SH-SY5Y (cell line): ENCODE measurements around the gene GPR149.

Source experiments
- GATA2 ChIP-seq: IDR thresholded peaks from 2 replicates; pipeline ENCODE4 v1.6.1; 2011; ENCODE audit warnings: mild to moderate bottlenecking, low read depth, low read length
- GATA3 ChIP-seq: IDR thresholded peaks from 2 replicates; pipeline ENCODE4 v1.6.1; 2011; ENCODE audit warnings: low read depth, mild to moderate bottlenecking, low read length, moderate library complexity

- TF ChIP-seq GATA2 = no peak
- TF ChIP-seq GATA3 = no peak
Observed at GRCh38 chr3:154389861-154390260, 40.1 kb downstream of the GPR149 start.
